SU-DHL-6 (cell line): ENCODE data around the gene INSR.

Experiments
- CTCF ChIP-seq: fragments of 200-600 bp; sonication (generic); IDR thresholded peaks from one replicate; pipeline ENCODE4 v1.5.1; 2017; ENCODE audit warnings: antibody characterized with exemption, mild to moderate bottlenecking, low read length, moderate library complexity; ENCODE audit not compliant: insufficient read depth, poor library complexity, severe bottlenecking
- EZH2phosphoT487 ChIP-seq: fragments of 200-600 bp; sonication (generic), shearing (Covaris generic); conservative IDR thresholded peaks from 2 replicates; pipeline ENCODE4 v1.6.1; 2018; ENCODE audit warnings: mild to moderate bottlenecking, antibody characterized with exemption, low read length, moderate library complexity, mixed read lengths

- TF ChIP-seq CTCF (no peak), EZH2phosphoT487 (no peak)
These were observed 106.4 kb downstream of the INSR start for GRCh38 chr19:7187605-7188339.
